ENCODE results near the gene F5.

Gene F5

DNA sequence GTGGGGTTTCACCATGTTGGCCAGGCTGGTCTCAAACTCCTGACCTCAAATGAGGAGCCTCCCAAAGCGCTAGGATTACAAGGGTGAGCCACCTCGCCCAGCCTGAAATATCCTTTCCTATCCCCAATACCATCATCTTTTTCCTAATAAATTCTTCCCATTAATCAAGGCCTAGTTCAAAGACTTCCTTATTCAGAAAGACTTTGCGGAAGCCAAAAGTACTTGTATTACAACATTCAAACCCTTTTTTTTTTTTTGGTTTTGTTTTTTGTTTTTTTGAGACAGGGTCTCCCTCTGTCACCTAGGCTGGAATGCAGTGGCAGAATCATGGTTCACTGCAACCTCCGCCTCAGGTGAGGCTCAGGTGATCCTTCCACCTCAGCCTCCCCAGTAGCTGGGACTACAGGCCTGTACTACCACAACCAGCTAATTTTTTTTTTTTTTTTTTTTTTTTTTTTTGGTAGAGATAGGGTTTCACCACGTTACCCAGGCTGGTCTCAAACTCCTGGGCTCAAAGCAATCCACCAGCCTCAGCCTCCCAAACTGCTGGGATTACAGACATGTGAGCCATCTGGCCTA is 108.1 kb downstream of the F5 start:
- Histone ChIP-seq H3K36me3 (ENCODE audit: low read depth) (peaks cover 10% of the 10 kb centered on the region), H3K9me3 (ENCODE audit: severe bottlenecking) (no peaks in the 10 kb centered on the region), H3K4me3 (ENCODE audit: severe bottlenecking) (no peak overlapping the region), H3K4me1 (ENCODE audit: insufficient read depth, poor library complexity, severe bottlenecking) (no peaks in the 10 kb centered on the region), H3K27ac (ENCODE audit: poor library complexity, severe bottlenecking) (no peak overlapping the region), H3K27me3 (ENCODE audit: insufficient read depth, poor library complexity, severe bottlenecking) (no peaks in the 10 kb centered on the region)
- ATAC-seq (ENCODE audit: low read depth) (no peak), DNase-seq (ENCODE audit: low spot score) (no peak)
- TF ChIP-seq, protein P1, sequence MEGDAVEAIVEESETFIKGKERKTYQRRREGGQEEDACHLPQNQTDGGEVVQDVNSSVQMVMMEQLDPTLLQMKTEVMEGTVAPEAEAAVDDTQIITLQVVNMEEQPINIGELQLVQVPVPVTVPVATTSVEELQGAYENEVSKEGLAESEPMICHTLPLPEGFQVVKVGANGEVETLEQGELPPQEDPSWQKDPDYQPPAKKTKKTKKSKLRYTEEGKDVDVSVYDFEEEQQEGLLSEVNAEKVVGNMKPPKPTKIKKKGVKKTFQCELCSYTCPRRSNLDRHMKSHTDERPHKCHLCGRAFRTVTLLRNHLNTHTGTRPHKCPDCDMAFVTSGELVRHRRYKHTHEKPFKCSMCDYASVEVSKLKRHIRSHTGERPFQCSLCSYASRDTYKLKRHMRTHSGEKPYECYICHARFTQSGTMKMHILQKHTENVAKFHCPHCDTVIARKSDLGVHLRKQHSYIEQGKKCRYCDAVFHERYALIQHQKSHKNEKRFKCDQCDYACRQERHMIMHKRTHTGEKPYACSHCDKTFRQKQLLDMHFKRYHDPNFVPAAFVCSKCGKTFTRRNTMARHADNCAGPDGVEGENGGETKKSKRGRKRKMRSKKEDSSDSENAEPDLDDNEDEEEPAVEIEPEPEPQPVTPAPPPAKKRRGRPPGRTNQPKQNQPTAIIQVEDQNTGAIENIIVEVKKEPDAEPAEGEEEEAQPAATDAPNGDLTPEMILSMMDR (IDR thresholded peaks at IDR 0.05; ENCODE audit: poor library complexity, severe bottlenecking): no peak

DNA sequence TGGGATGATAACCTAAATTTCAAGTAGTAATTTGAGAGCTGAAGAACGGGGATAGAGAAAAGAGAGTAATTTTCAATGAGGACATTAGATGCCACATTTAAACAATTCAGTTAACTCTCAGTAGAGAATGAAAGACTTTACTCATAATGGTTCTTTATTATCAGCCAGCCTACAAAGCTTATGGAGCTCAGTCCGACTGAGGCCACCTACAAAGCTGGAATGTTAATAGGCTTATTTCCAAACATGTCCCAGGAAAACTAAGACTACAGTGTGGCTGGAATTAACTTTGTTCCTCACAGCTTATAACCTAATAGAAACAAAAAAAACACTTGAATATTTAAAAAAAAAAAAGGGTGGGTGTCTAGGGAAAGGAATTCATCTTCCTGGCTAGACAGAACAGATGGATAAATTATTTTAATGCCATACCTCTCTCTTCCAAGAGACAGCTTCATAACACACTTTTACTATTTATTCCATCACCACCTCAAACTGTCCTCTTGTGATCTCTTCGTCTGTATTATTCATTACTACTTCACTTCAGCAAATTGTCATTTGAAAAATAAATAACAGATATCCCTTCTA is 110.4 kb downstream of the F5 start:
- Histone ChIP-seq H3K4me1 (ENCODE audit: insufficient read depth, poor library complexity, severe bottlenecking) (no peaks in the 10 kb centered on the region), H3K9me3 (ENCODE audit: severe bottlenecking) (no peaks in the 10 kb centered on the region), H3K36me3 (ENCODE audit: low read depth) (peaks cover 16% of the 10 kb centered on the region), H3K4me3 (ENCODE audit: severe bottlenecking) (no peak overlapping the region), H3K27ac (ENCODE audit: poor library complexity, severe bottlenecking) (no peak overlapping the region), H3K27me3 (ENCODE audit: insufficient read depth, poor library complexity, severe bottlenecking) (no peaks in the 10 kb centered on the region)
- no peak for ATAC-seq (ENCODE audit: low read depth)
- DNase-seq (ENCODE audit: low spot score): no peak
- TF ChIP-seq, protein P1 (IDR thresholded peaks at IDR 0.05; ENCODE audit: poor library complexity, severe bottlenecking): no peak

DNA sequence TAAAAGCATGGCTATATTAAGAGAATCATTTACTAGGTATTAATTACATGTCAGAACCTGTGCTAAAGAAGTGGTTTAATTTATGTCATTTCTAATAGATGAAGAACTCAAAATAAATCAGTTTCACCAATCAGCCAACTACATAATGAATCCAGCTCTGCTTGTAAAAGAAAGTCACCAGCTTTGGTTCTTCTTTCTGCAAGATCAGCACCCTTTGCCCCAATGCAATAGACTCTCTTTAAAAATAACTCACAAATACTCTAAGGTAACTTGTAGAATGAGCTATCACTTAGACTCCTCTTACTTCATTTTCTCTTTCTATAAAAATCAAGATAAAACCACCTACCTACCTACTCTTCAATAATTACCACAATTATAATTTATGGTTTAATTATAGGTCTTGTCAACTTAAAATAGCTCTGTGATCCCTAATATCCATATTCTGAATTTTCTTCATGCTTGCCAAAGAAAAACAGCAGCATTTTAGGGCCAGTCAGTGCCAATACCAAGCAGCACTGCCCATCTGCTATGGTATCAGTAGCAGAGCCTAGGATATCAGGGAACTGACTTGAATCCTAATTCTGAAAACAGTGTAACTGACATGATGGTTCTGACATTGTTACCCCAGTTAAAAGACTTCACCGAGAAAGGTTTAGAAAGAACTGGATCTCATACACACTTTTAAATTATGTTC is 111.8 kb downstream of the F5 start:
- DNase-seq (ENCODE audit: low spot score): no peak
- TF ChIP-seq, protein P1 (IDR thresholded peaks at IDR 0.05; ENCODE audit: poor library complexity, severe bottlenecking): no peak
- no peak for ATAC-seq (ENCODE audit: low read depth)
- Histone ChIP-seq H3K27ac (ENCODE audit: poor library complexity, severe bottlenecking) (no peak overlapping the region), H3K36me3 (ENCODE audit: low read depth) (peaks cover 16% of the 10 kb centered on the region), H3K27me3 (ENCODE audit: insufficient read depth, poor library complexity, severe bottlenecking) (no peaks in the 10 kb centered on the region), H3K9me3 (ENCODE audit: severe bottlenecking) (no peaks in the 10 kb centered on the region), H3K4me3 (ENCODE audit: severe bottlenecking) (no peak overlapping the region), H3K4me1 (ENCODE audit: insufficient read depth, poor library complexity, severe bottlenecking) (no peaks in the 10 kb centered on the region)

DNA sequence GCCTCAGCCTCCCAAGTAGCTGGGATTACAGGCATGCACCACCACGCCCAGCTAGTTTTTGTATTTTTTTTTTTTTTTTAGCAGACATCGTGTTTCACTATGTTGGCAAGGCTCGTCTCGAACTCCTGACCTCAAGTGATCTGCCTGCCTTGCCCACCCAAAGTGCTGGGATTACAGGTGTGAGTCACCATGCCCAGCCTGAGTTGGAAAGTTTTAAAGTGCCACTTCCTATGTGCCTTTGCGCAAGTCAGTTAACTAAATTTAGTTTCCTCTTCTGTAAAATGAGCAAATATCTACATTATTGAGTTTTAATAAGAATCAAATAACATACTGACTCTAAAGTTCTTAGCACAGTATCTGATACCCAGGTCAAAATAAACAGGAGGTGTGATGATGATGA is 112.9 kb downstream of the F5 start:
- TF ChIP-seq, protein P1 (IDR thresholded peaks at IDR 0.05; ENCODE audit: poor library complexity, severe bottlenecking): no peak
- ATAC-seq (ENCODE audit: low read depth) (no peak), DNase-seq (ENCODE audit: low spot score) (no peak)
- Histone ChIP-seq H3K36me3 (ENCODE audit: low read depth) (peaks cover 16% of the 10 kb centered on the region), H3K27ac (ENCODE audit: poor library complexity, severe bottlenecking) (no peak overlapping the region), H3K9me3 (ENCODE audit: severe bottlenecking) (no peaks in the 10 kb centered on the region), H3K4me3 (ENCODE audit: severe bottlenecking) (no peak overlapping the region), H3K27me3 (ENCODE audit: insufficient read depth, poor library complexity, severe bottlenecking) (no peaks in the 10 kb centered on the region), H3K4me1 (ENCODE audit: insufficient read depth, poor library complexity, severe bottlenecking) (no peaks in the 10 kb centered on the region)

DNA sequence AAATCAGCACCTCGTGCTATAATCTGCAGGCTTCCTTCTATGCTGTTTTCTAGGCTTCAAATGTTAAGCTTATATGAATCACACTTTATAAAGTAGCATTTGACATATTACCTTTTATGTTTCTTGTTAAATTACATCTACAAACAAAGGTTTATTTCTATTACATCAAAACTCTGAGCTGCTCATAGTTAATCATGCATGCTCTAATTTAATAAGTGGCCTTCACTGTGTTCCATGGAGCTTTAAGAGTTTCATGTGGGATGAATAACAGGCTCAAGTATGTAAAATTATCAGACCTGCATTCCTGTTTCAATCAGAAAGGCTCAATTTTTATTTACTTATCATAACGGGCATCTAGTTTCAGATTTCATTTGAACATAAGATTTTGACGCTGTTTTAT is 113.5 kb downstream of the F5 start:
- no peak overlapping the region for H3K4me3 ChIP-seq (ENCODE audit: severe bottlenecking)
- ATAC-seq (ENCODE audit: low read depth) (no peak), DNase-seq (ENCODE audit: low spot score) (no peak)
- H3K27me3 ChIP-seq (ENCODE audit: insufficient read depth, poor library complexity, severe bottlenecking): no peaks in the 10 kb centered on the region
- H3K9me3 ChIP-seq (ENCODE audit: severe bottlenecking): no peaks in the 10 kb centered on the region
- peaks cover 16% of the 10 kb centered on the region for H3K36me3 ChIP-seq (ENCODE audit: low read depth)
- no peaks in the 10 kb centered on the region for H3K4me1 ChIP-seq (ENCODE audit: insufficient read depth, poor library complexity, severe bottlenecking)
- TF ChIP-seq, protein P1 (IDR thresholded peaks at IDR 0.05; ENCODE audit: poor library complexity, severe bottlenecking): no peak
- H3K27ac ChIP-seq (ENCODE audit: poor library complexity, severe bottlenecking): no peak overlapping the region

Data from RWPE2 (cell line).